Left lobe of liver (tissue), 2 donors: ENCODE results near the gene SOX4. TPM values are rescaled to one million over a fixed set of nuclear protein-coding genes. Genes with fewer than 3 reads are reported as not detected.

Source experiments
- ATAC-seq: fragments of 200-7000 bp; cut with Tn5 transposase; one replicate; pipeline ENCODE4 v1.9.1; 2020; ENCODE audit warnings: mild to moderate bottlenecking, moderate library complexity
- DNase-seq: peaks from one replicate; pipeline ENCODE4 v3.0.0-alpha.2; 2020; ENCODE audit warnings: low spot score
- total RNA-seq: library from RNA; stranded (reverse); gene quantifications from one replicate; pipeline ENCODE4 v1.2.1, GENCODE V29; 2021
- donor health status: DM: no; HTN: no; CAD: no; lungs with moderate emphysema.
- donor health status: DM: no; HTN: yes; CAD: no.

Gene SOX4
- total RNA-seq, 1 donor from 2014 or later, result 1.7 TPM

- DNase-seq (no peak), ATAC-seq (no peak)
These were observed 598 bp upstream of the SOX4 start for GRCh38 chr6:21592953-21593352.

- DNase-seq, result peak; percentile 47
- ATAC-seq, result peak; percentile 51
These were observed 420 bp downstream of the SOX4 start for GRCh38 chr6:21593927-21594415.

GRCh38 chr6:21594416-21595281 lies 1.1 kb downstream of the SOX4 start:
- peak; percentile 65 for ATAC-seq
- peak; percentile 62 for DNase-seq

GRCh38 chr6:21595285-21596144 lies 2.0 kb downstream of the SOX4 start:
- ATAC-seq, result peak; percentile 4
- DNase-seq, result peak; percentile 53

DNA sequence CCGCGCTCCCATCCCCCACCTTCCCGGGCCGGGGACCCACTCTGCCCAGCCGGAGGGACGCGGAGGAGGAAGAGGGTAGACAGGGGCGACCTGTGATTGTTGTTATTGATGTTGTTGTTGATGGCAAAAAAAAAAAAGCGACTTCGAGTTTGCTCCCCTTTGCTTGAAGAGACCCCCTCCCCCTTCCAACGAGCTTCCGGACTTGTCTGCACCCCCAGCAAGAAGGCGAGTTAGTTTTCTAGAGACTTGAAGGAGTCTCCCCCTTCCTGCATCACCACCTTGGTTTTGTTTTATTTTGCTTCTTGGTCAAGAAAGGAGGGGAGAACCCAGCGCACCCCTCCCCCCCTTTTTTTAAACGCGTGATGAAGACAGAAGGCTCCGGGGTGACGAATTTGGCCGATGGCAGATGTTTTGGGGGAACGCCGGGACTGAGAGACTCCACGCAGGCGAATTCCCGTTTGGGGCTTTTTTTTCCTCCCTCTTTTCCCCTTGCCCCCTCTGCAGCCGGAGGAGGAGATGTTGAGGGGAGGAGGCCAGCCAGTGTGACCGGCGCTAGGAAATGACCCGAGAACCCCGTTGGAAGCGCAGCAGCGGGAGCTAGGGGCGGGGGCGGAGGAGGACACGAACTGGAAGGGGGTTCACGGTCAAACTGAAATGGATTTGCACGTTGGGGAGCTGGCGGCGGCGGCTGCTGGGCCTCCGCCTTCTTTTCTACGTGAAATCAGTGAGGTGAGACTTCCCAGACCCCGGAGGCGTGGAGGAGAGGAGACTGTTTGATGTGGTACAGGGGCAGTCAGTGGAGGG lies 2.8 kb downstream of the SOX4 start:
- DNase-seq (peak; percentile 47), ATAC-seq (no peak)

- no peak for ATAC-seq
- DNase-seq, result no peak
These were observed 3.6 kb downstream of the SOX4 start for GRCh38 chr6:21596949-21597682.

GRCh38 chr6:21597801-21598673 lies 4.5 kb downstream of the SOX4 start:
- ATAC-seq, result no peak
- no peak for DNase-seq

GRCh38 chr6:21598674-21599023 lies 5.1 kb downstream of the SOX4 start:
- DNase-seq, result no peak
- no peak for ATAC-seq

DNA sequence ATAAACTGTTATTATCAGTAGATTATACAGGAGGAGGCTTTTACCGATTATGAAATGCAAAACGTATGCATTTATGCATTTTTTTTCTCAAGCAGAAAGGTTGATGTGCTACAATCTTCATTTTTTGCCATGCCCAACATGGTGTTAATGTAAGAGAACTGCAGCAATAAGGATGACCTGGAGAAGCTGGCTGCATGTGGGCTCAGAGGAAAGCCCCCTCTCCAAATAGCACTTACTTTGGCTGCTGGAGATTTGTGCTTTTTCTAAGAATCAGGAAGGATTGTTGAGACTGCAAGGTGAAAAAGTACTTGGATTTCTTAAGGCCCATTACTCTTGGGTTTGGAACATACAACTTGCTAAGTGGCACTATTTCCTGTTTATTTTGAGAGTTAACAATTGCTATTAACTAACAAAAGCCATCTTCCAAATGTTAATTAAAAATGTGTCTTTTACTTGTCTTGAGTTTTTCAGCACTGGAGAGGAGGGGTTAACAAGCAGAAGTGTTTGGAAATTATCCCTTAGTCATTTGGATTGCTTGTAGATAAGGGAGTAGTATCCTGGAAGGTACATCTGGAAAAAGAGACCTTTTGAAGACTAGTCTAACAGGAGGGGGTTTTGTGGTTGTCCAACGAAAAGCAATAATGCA lies 5.6 kb downstream of the SOX4 start:
- DNase-seq (no peak), ATAC-seq (no peak)

DNA sequence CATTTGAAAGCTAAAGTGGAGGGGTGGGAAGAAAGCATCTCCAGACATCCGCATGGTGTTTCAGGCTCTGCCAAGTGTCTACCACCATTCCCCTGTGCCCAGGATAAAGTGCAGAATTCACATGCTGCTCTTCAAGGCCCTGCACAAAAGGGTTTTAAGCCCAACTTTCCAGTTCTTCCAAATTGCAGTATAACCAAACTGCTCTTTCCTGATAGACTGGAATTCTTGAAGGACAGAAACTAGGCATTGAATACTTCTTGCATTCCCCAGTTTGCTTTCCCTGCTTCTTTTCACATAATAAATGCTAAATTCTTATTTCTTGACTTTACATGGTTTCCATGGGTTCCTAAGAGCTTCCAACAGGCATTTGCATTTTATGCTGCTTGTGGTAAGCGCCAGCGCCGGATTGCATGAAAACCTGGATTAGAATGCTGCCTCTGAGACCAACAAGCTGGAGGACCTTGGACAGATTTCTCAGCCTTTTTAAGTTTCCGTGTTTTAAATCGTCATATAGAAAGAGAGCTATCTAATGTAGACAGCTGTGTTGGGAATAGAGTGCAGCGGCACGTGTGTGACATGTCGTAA lies 7.9 kb downstream of the SOX4 start:
- no peak for ATAC-seq
- DNase-seq, result no peak

- ATAC-seq, result no peak
- no peak for DNase-seq
These were observed 8.4 kb downstream of the SOX4 start for GRCh38 chr6:21601932-21602390.

DNA sequence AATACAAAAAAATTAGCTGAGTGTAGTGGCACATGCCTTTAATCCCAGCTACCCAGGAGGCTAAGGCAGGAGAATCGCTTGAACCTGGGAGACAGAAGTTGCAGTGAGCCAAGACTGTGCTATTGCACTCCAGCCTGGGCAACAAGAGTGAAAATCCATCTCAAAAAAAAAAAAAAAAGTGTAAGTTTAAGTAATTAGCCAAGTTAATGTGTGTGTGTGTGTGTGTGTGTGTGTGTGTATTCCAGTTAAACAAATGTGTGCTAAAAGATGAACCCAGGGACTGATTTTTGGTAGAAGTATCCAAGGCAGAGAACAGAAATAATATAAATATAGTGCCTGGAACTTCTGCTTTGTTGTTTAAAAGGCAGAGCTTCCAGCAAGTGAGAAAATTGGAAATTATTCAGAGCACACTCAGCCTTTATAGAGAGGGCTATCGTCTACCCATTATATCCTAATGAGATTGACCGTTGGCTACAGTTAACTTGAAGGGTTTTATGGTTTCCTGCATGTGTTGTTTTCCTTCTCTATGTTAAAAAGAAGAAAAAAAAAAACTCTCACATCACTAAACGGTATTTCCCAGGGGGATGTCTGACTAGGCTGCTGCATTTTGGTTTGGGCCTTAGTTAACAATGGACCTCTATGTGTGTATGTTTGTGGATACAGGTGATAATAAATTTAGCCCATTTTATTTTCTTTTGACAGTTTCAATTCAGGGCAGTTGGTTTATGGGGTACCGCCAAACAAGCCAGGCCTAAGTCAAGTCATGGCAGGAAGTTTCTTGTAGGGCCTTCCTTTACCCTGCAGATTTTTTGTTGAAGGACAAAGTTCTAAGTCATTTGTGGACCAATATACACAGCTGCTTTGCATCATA lies 9.8 kb downstream of the SOX4 start:
- DNase-seq, result no peak
- ATAC-seq, result no peak

DNA sequence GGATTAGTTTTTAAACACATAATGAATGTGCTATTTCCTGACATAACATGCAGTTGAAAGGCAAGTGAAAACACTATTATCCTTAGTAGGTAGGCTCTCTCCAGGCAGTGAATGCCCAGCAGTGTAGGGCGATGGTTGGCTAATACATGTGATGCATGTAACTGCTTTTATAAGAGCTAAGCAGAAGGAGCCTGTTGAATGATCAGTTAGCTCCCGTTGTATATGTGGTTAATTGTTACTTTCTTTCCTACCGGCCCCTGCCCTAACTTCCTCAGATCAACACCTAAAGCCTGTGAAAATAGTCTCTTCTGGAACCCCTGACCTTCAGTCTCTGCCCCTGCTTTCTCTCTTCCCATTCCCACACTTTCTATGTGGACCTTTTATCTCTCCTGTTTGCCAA lies 10.5 kb downstream of the SOX4 start:
- DNase-seq (no peak), ATAC-seq (no peak)

DNA sequence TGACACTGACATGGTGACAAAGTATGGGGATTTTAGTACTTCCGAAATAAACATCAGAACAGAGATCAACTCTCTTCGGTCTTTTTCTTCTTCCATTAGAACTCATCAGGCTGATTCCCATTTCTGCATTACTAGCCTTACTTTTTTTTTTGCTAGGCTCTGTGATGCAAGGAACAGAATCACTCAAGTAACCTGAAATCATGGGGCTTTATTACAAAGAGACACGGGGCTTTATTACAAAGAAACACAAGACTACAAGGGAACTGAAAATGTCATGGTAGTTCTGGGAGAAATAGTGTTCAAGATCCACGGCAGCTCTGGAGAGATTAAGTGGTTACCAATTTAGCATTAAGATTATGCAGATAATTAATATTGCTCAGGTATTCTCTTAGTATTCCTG lies 11.6 kb downstream of the SOX4 start:
- DNase-seq, result no peak
- no peak for ATAC-seq

DNA sequence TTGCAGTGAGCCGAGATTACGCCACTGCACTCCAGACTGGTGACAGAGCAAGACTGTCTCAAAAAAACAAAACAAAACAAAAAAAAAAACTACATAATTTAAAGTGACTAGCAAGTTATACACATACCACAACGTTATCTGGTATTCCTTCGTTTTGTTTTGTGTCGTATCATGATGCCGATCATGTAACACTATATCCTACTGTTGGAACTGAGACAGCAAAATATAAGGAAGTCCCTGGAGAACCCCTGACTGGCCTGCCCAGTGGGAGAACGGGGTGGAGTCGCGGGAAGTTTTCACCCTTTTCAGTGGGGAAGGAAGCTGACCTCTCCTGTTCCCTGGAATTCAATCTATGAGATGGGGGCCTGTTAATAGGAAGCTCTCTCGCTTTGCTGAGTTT lies 15.1 kb downstream of the SOX4 start:
- DNase-seq, result no peak
- ATAC-seq, result no peak

DNA sequence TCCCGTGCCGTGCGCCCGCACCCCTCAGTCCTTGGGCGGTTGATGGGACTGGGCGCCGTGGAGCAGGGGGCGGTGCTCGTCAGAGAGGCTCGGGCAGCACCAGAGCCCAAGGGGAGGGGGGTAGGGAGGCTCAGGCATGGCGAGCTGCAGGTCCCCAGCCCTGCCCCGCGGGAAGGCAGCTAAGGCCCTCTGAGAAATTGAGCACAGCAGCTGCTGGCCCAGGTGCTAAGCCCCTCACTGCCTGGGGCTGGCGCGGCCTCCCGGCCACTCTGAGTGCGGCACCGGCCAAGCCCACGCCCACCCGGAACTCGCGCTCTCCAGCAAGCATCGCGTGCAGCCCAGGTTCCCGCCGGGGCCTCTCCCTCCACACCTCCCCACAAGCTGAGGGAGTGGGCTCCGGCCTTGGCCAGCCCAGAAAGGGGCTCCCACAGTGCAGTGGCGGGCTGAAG lies 16.4 kb downstream of the SOX4 start:
- ATAC-seq, result no peak
- no peak for DNase-seq

- DNase-seq, result no peak
- no peak for ATAC-seq
These were observed 16.8 kb downstream of the SOX4 start for GRCh38 chr6:21610341-21610740.
